HG03432 (cell line): ENCODE data around the gene CCDC57.

Experiments used
- ATAC-seq: cut with Tn5 transposase; IDR thresholded peaks from one replicate; pipeline ENCODE4 v1.9.1; 2021; ENCODE audit warnings: mild to moderate bottlenecking, moderate library complexity; ENCODE audit not compliant: unreplicated experiment

CCDC57 gene

GRCh38 chr17:82053130-82053529, 159.5 kb downstream of the CCDC57 start:
- no peak for ATAC-seq

DNA sequence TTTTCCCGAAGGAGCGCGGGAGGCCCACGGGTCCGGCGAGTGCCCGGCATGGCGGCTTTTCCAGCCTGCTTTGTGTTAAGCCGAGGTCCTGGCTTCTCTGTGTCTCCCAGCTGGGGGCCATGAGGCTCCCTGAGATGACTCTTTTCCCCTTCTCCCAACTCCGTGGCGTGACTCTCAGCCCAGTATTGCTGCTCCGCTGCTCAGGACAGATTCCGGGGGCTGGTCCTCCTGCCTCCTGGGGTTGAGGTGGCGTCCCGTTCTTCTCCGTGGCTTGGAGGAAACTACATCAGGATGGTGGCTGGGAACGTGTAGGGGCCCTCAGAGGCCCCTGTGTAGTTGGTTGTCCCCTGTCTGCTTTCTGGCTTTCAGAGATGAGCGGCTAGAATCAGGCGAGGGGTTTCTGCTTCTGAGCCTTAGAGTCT, 160.0 kb downstream of the CCDC57 start:
- ATAC-seq, result no peak

DNA sequence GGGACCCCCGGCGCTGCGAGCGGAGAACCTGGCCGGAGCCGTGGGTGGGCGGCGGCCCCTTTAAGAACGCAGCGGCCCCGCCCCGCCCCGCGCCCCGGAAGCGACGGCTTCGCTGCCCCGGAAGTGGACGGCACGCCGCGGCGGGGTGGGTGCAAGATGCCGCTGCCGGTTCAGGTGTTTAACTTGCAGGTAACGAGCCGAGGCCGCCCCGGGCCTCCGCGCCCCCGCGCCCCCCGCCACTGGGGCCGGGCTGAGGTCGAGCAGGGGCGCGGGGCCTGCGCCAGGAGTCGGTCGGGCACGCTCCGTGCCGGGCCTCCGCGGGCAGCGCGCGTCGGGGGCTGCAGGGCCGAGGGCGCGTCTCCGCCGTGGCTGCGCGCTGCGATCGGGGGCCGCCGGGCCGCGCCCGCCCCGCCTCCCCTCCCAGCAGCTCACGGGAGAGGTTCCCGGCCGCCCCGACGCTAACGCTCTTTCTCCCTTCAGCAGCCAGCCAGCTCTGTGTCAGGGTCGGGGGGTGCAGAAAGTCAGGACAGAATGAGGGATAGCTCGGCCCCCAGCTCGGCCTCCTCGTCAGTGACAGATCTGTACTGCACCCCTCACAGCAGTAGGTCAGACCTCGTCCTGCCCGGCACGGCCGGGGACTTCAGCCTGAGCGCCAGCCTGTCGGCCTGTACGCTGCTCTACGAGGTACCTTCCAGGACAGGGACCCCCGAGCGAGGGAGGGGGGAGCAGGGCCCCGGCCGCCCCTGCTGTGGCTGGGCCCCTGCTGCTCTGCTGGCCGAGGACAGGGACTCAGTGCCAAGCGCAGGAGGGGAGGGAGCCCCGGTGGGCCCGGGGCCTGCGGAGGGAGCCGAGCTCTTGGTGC, 160.6 kb downstream of the CCDC57 start, which contains the start of the genes GPS1 and RFNG:
GPS1 (plus strand) TSS at position 123 of the 862 bp plus-strand sequence; CDS start at position 157, 34 bp downstream.
RFNG (minus strand) TSS at position 36 of the 862 bp plus-strand sequence. CDS start 45 bp downstream, outside the sequence.
- ATAC-seq, result no peak
